Measurements from ENCODE around the gene VAV3. TPM values are rescaled to one million over a fixed set of nuclear protein-coding genes. Genes with fewer than 3 reads are reported as not detected.
A peak's percentile ranks its signal among the peaks of the same experiment; 100 is the strongest.

The VAV3 gene
- total RNA-seq, 1 experiment from 2014 or later = 10.0 TPM

DNA sequence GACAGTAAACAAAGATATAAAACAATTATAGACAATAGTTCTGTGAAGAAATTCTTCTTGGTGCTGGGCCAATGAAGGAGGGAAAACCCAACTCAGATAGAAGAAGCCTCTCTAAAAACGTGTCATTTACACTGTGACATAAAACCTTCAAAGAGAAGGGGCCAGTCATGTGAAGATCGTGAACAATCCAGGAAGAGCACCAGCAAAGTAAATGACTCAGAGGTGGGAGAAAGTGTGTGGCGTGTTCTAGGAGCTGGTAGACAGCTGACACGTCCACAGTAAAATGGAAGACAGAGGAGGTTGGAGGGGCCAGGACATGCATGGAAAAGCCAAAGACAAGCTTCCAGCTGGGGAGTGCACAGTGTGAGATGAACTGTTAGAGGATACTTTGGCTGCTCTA, 143.6 kb downstream of the VAV3 start:
- Mint-ChIP-seq H3K27ac (no peak overlapping the region), H3K27me3 (ENCODE audit: low read depth) (no peaks in the 10 kb centered on the region), H3K36me3 (peaks cover 7% of the 10 kb centered on the region; the same call in 1 of the 2 replicates), H3K9me3 (peaks cover 16% of the 10 kb centered on the region), H3K4me3 (no peak overlapping the region), H3K4me1 (peaks cover 30% of the 10 kb centered on the region)
- ChIA-PET POLR2A (no interaction called here), CTCF (interaction anchor here (1.9 kb wide), 1 partner anchor 39 kb away, joined by 5 read pairs; no protein-coding TSS in a partner anchor)
- ATAC-seq = peak; percentile 22; the same call in 1 of the 2 replicates
- TF ChIP-seq EMX1 (CRISPR knock-in tag; IDR thresholded peaks at IDR 0.05) (no peak), NR2C2 (CRISPR knock-in tag; IDR thresholded peaks at IDR 0.05) (no peak), ZNF317 (CRISPR knock-in tag; IDR thresholded peaks at IDR 0.05; ENCODE audit: borderline replicate concordance, low read depth) (peak; percentile 73)
- no peak for DNase-seq (ENCODE audit: low spot score)

GRCh38 chr1:107820801-107821200, 144.2 kb downstream of the VAV3 start:
- ChIA-PET POLR2A (no interaction called here), CTCF (interaction anchor here (1.9 kb wide), 1 partner anchor 38 kb away, joined by 5 read pairs; no protein-coding TSS in a partner anchor)
- Mint-ChIP-seq H3K4me1 (peaks cover 32% of the 10 kb centered on the region), H3K27me3 (ENCODE audit: low read depth) (no peaks in the 10 kb centered on the region), H3K27ac (no peak overlapping the region), H3K9me3 (peaks cover 16% of the 10 kb centered on the region), H3K36me3 (peaks cover 7% of the 10 kb centered on the region; the same call in 1 of the 2 replicates), H3K4me3 (no peak overlapping the region)
- no peak for DNase-seq (ENCODE audit: low spot score)
- TF ChIP-seq ZNF423 (CRISPR knock-in tag; IDR thresholded peaks at IDR 0.05) = no peak
- ATAC-seq = no peak

DNA sequence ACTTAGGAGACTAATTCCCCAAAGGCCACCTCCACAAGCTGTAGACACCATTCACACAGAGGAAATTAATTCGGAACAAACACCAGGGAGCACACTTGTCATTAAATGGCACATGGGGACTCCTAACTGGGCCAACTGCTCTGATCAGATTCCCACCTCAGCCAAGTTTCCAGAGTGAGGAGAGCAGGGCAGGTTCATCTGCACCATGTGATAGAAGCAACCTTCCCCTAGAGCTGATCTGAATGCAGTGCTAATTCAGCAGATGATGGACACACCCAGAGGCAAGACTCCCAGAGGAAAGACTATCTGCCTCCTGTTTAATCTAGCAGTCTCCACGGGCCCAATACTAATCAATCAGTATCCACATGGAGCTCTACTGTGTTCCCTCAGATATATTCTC, 147.0 kb downstream of the VAV3 start:
- peaks cover 41% of the 10 kb centered on the region for H3K4me1 Mint-ChIP-seq
- peaks cover 7% of the 10 kb centered on the region for H3K9me3 Mint-ChIP-seq
- CTCF ChIA-PET = no interaction called here
- TF ChIP-seq ZNF396 (CRISPR knock-in tag; IDR thresholded peaks at IDR 0.05; ENCODE audit: borderline replicate concordance) = no peak
- TF ChIP-seq EMX1 (CRISPR knock-in tag; IDR thresholded peaks at IDR 0.05) = no peak
- TF ChIP-seq FOXK1 (CRISPR knock-in tag; IDR thresholded peaks at IDR 0.05) = no peak
- TF ChIP-seq ZNF671 (CRISPR knock-in tag; IDR thresholded peaks at IDR 0.05) = no peak
- no peak for DNase-seq (ENCODE audit: low spot score)
- H3K27me3 Mint-ChIP-seq (ENCODE audit: low read depth) = no peaks in the 10 kb centered on the region
- peak; percentile 54 for ATAC-seq
- POLR2A ChIA-PET = no interaction called here
- no peaks in the 10 kb centered on the region; the same call in 1 of the 2 replicates for H3K36me3 Mint-ChIP-seq
- no peak overlapping the region for H3K27ac Mint-ChIP-seq
- no peak overlapping the region for H3K4me3 Mint-ChIP-seq

DNA sequence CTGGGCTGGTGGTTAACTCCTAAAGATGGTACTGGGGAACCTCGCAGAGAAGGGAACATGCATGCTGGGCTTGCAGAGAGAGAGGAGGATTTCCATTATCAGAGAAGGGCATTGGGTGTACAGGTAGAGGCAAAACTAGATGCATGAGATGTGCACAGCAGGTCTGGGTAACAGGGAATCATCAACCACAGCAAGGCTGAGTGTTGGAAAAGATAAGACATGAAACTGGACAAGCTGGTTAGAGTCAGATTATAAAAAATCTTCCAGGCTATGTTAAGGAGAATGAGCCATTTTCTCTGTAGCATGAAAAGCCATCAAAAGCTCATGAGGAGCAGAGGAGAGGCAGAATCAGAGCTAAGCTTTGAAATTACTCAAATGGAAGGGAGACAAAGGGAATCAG, 147.8 kb downstream of the VAV3 start:
- no peaks in the 10 kb centered on the region for H3K27me3 Mint-ChIP-seq (ENCODE audit: low read depth)
- DNase-seq (ENCODE audit: low spot score) (no peak), ATAC-seq (no peak)
- H3K36me3 Mint-ChIP-seq = no peaks in the 10 kb centered on the region; the same call in 1 of the 2 replicates
- ChIA-PET POLR2A (no interaction called here), CTCF (no interaction called here)
- H3K27ac Mint-ChIP-seq = no peak overlapping the region
- peaks cover 7% of the 10 kb centered on the region for H3K9me3 Mint-ChIP-seq
- no peak overlapping the region for H3K4me3 Mint-ChIP-seq
- H3K4me1 Mint-ChIP-seq = peaks cover 36% of the 10 kb centered on the region
- TF ChIP-seq E2F1 (CRISPR knock-in tag; IDR thresholded peaks at IDR 0.05) (no peak), SMAD3 (CRISPR knock-in tag; IDR thresholded peaks at IDR 0.05; ENCODE audit: borderline replicate concordance) (no peak), ZNF671 (CRISPR knock-in tag; IDR thresholded peaks at IDR 0.05) (no peak), GABPB1 (CRISPR knock-in tag; IDR thresholded peaks at IDR 0.05) (no peak), GRHL2 (CRISPR knock-in tag; IDR thresholded peaks at IDR 0.05; ENCODE audit: insufficient replicate concordance, severe bottlenecking) (no peak), ETV6 (CRISPR knock-in tag; IDR thresholded peaks at IDR 0.05) (no peak), KAT7 (CRISPR knock-in tag; IDR thresholded peaks at IDR 0.05; ENCODE audit: borderline replicate concordance) (no peak), ZNF232 (CRISPR knock-in tag; IDR thresholded peaks at IDR 0.05) (no peak), TP53 (CRISPR knock-in tag; IDR thresholded peaks at IDR 0.05) (no peak), EMX1 (CRISPR knock-in tag; IDR thresholded peaks at IDR 0.05) (no peak)
- TF ChIP-seq, protein P1, sequence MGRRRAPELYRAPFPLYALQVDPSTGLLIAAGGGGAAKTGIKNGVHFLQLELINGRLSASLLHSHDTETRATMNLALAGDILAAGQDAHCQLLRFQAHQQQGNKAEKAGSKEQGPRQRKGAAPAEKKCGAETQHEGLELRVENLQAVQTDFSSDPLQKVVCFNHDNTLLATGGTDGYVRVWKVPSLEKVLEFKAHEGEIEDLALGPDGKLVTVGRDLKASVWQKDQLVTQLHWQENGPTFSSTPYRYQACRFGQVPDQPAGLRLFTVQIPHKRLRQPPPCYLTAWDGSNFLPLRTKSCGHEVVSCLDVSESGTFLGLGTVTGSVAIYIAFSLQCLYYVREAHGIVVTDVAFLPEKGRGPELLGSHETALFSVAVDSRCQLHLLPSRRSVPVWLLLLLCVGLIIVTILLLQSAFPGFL (CRISPR knock-in tag; IDR thresholded peaks at IDR 0.05; ENCODE audit: borderline replicate concordance) = no peak
- TF ChIP-seq, protein P2, sequence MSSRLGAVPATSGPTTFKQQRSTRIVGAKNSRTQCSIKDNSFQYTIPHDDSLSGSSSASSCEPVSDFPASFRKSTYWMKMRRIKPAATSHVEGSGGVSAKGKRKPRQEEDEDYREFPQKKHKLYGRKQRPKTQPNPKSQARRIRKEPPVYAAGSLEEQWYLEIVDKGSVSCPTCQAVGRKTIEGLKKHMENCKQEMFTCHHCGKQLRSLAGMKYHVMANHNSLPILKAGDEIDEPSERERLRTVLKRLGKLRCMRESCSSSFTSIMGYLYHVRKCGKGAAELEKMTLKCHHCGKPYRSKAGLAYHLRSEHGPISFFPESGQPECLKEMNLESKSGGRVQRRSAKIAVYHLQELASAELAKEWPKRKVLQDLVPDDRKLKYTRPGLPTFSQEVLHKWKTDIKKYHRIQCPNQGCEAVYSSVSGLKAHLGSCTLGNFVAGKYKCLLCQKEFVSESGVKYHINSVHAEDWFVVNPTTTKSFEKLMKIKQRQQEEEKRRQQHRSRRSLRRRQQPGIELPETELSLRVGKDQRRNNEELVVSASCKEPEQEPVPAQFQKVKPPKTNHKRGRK (CRISPR knock-in tag; IDR thresholded peaks at IDR 0.05; ENCODE audit: borderline replicate concordance) = no peak
- TF ChIP-seq, protein P3, sequence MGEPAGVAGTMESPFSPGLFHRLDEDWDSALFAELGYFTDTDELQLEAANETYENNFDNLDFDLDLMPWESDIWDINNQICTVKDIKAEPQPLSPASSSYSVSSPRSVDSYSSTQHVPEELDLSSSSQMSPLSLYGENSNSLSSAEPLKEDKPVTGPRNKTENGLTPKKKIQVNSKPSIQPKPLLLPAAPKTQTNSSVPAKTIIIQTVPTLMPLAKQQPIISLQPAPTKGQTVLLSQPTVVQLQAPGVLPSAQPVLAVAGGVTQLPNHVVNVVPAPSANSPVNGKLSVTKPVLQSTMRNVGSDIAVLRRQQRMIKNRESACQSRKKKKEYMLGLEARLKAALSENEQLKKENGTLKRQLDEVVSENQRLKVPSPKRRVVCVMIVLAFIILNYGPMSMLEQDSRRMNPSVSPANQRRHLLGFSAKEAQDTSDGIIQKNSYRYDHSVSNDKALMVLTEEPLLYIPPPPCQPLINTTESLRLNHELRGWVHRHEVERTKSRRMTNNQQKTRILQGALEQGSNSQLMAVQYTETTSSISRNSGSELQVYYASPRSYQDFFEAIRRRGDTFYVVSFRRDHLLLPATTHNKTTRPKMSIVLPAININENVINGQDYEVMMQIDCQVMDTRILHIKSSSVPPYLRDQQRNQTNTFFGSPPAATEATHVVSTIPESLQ (CRISPR knock-in tag; IDR thresholded peaks at IDR 0.05) = no peak
- TF ChIP-seq, protein P4, sequence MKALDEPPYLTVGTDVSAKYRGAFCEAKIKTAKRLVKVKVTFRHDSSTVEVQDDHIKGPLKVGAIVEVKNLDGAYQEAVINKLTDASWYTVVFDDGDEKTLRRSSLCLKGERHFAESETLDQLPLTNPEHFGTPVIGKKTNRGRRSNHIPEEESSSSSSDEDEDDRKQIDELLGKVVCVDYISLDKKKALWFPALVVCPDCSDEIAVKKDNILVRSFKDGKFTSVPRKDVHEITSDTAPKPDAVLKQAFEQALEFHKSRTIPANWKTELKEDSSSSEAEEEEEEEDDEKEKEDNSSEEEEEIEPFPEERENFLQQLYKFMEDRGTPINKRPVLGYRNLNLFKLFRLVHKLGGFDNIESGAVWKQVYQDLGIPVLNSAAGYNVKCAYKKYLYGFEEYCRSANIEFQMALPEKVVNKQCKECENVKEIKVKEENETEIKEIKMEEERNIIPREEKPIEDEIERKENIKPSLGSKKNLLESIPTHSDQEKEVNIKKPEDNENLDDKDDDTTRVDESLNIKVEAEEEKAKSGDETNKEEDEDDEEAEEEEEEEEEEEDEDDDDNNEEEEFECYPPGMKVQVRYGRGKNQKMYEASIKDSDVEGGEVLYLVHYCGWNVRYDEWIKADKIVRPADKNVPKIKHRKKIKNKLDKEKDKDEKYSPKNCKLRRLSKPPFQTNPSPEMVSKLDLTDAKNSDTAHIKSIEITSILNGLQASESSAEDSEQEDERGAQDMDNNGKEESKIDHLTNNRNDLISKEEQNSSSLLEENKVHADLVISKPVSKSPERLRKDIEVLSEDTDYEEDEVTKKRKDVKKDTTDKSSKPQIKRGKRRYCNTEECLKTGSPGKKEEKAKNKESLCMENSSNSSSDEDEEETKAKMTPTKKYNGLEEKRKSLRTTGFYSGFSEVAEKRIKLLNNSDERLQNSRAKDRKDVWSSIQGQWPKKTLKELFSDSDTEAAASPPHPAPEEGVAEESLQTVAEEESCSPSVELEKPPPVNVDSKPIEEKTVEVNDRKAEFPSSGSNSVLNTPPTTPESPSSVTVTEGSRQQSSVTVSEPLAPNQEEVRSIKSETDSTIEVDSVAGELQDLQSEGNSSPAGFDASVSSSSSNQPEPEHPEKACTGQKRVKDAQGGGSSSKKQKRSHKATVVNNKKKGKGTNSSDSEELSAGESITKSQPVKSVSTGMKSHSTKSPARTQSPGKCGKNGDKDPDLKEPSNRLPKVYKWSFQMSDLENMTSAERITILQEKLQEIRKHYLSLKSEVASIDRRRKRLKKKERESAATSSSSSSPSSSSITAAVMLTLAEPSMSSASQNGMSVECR (CRISPR knock-in tag; IDR thresholded peaks at IDR 0.05; ENCODE audit: borderline replicate concordance) = no peak

Measured in WTC11 (cell line).